Ascending aorta (tissue), 2 donors: Measurements from ENCODE around the gene VPS72. TPM values are rescaled to one million over a fixed set of nuclear protein-coding genes. Genes with fewer than 3 reads are reported as not detected.

ENCODE experiments used
- DNase-seq, 2 donors: peaks; one replicate each; pipeline ENCODE4 v3.0.0-alpha.2; 2019; ENCODE audit warnings: low spot score in 2 of 2
- H3K27ac ChIP-seq, 2 donors: fragments of 200-600 bp; sonication (generic); one replicate each; pipeline ENCODE4 v1.5.1; 2016 to 2017; ENCODE audit warnings: mild to moderate bottlenecking in 1 of 2
- H3K27me3 ChIP-seq: fragments of 200-600 bp; sonication (generic); one replicate; pipeline ENCODE4 v1.5.1; 2017
- H3K36me3 ChIP-seq, 2 donors: fragments of 200-600 bp; sonication (generic); one replicate each; pipeline ENCODE4 v1.5.1; 2016
- H3K4me1 ChIP-seq, 2 donors: fragments of 200-600 bp; sonication (generic); one replicate each; pipeline ENCODE4 v1.5.1; 2016 to 2017; ENCODE audit warnings: mild to moderate bottlenecking in 1 of 2
- H3K4me3 ChIP-seq, 2 donors: fragments of 200-600 bp; sonication (generic); one replicate each; pipeline ENCODE4 v1.5.1; 2016 to 2017; ENCODE audit warnings: mild to moderate bottlenecking in 1 of 2
- H3K9me3 ChIP-seq, 2 donors: fragments of 200-600 bp; sonication (generic); one replicate each; pipeline ENCODE4 v1.5.1; 2016
- intact Hi-C: fragments of 100-400 bp; cut with DNase I; formaldehyde crosslinking; loops from one replicate; pipeline ENCODE4 v1.15.1; 2023
- total RNA-seq: library from RNA; depleted of rRNA; stranded (reverse); fragments of >200 nt; gene quantifications from one replicate; pipeline ENCODE4 v1.1.0, GENCODE V29; 2016
- TF ChIP-seq, protein P1 (sequence below), 3 experiments: fragments of 200-600 bp in 2 of 3; fragments of 450-650 bp in 1 of 3; sonication (generic) in 2 of 3; IDR thresholded peaks; one replicate each; pipeline ENCODE4 v1.5.1; 2016 to 2019; ENCODE audit warnings: antibody characterized with exemption in 3 of 3, mild to moderate bottlenecking in 1 of 3, moderate library complexity in 1 of 3

Gene VPS72
- total RNA-seq, 1 donor from 2014 or later, result 33.6 TPM

- peak within 1 kb of the TSS; percentile 72 to 82 for H3K27ac ChIP-seq
- intact Hi-C loops, result loop anchor here (2.0 kb wide), 1 partner anchor 18 kb away; the partner anchor contains the start of gene LYSMD1
- peak; percentile 83 to 96 for DNase-seq
- no peaks in the 10 kb centered on the region for H3K36me3 ChIP-seq
- H3K27me3 ChIP-seq, result no peaks in the 10 kb centered on the region
- H3K4me3 ChIP-seq, result peak within 1 kb of the TSS; percentile 81 to 93
- H3K9me3 ChIP-seq, result no peaks in the 10 kb centered on the region
- TF ChIP-seq, protein P1, sequence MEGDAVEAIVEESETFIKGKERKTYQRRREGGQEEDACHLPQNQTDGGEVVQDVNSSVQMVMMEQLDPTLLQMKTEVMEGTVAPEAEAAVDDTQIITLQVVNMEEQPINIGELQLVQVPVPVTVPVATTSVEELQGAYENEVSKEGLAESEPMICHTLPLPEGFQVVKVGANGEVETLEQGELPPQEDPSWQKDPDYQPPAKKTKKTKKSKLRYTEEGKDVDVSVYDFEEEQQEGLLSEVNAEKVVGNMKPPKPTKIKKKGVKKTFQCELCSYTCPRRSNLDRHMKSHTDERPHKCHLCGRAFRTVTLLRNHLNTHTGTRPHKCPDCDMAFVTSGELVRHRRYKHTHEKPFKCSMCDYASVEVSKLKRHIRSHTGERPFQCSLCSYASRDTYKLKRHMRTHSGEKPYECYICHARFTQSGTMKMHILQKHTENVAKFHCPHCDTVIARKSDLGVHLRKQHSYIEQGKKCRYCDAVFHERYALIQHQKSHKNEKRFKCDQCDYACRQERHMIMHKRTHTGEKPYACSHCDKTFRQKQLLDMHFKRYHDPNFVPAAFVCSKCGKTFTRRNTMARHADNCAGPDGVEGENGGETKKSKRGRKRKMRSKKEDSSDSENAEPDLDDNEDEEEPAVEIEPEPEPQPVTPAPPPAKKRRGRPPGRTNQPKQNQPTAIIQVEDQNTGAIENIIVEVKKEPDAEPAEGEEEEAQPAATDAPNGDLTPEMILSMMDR (IDR thresholded peaks at IDR 0.05), result no peak
- peaks cover 0 to 16% of the 10 kb centered on the region in 2 donors for H3K4me1 ChIP-seq
These were observed 43.4 kb downstream of the VPS72 start, which contains the start of gene SEMA6C for GRCh38 chr1:151146412-151147131. Gene SEMA6C (minus strand): TSS chr1:151146631. CDS start chr1:151142621, 4,010 bp downstream.

GRCh38 chr1:151146072-151146411 lies 44.0 kb downstream of the VPS72 start:
- Histone ChIP-seq H3K4me1 (peaks cover 0 to 16% of the 10 kb centered on the region in 2 donors), H3K27me3 (no peaks in the 10 kb centered on the region), H3K9me3 (no peaks in the 10 kb centered on the region), H3K27ac (peak overlapping the region; percentile 72 to 82), H3K36me3 (no peaks in the 10 kb centered on the region), H3K4me3 (peak overlapping the region; percentile 81 to 93)
- intact Hi-C loops, result loop anchor here (2.0 kb wide), 1 partner anchor 19 kb away; the partner anchor contains the start of gene LYSMD1
- no peak for DNase-seq
- TF ChIP-seq, protein P1 (IDR thresholded peaks at IDR 0.05), result no peak

- Histone ChIP-seq H3K27me3 (no peaks in the 10 kb centered on the region), H3K9me3 (no peaks in the 10 kb centered on the region), H3K27ac (peak overlapping the region; percentile 65 to 72), H3K36me3 (no peaks in the 10 kb centered on the region), H3K4me3 (peak overlapping the region; percentile 81 to 93), H3K4me1 (peaks cover 0 to 16% of the 10 kb centered on the region in 2 donors)
- no peak for DNase-seq
- TF ChIP-seq, protein P1 (IDR thresholded peaks at IDR 0.05), result no peak
- intact Hi-C loops, result loop anchor here (2.0 kb wide), 1 partner anchor 19 kb away; the partner anchor contains the start of gene LYSMD1
These were observed 44.5 kb downstream of the VPS72 start for GRCh38 chr1:151145304-151146071.

DNA sequence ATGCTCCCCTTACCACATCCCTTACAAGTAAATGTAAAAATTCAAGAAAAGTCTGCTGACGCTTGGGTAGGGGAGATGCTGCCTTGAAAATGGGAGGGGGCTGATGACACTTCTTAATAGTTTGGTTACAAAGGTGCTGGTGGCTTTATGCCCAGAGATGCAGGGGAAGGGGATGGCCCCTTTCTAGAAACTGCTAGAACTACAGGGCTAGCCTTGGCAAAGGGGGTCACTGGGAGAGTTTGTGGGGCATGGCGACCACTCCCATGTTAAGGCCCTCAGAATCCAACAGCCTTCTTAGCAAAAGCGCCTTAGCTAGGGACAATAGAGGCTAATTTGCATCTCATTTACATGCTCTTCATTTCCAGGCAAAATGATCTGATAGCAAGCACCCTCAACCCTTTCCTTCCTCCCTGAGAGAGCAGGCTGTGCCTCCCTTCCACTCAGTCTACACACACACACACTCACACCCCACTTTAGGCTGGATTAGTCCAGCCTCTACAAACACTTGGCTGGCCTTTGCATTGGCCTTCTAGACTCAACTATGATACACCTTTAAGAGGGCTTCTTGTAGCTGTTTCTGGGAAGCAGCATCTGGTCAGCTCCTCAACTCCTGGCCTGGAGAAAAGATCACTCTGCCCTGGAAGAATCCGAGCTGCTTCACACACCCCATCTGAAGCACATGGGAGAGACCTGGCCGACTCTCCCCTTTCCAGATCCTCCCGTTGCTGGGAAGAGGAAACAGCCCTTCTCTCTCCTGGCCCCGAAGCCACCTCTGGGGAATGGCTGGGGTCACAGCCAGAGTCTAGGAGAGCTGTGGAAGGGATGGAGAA lies 45.3 kb downstream of the VPS72 start:
- peak overlapping the region; percentile 81 to 93 for H3K4me3 ChIP-seq
- peak overlapping the region; percentile 65 to 72 for H3K27ac ChIP-seq
- H3K9me3 ChIP-seq, result no peaks in the 10 kb centered on the region
- H3K27me3 ChIP-seq, result no peaks in the 10 kb centered on the region
- no peak for DNase-seq
- intact Hi-C loops, result no loop called here
- H3K4me1 ChIP-seq, result peaks cover 0 to 16% of the 10 kb centered on the region in 2 donors
- H3K36me3 ChIP-seq, result no peaks in the 10 kb centered on the region
- TF ChIP-seq, protein P1 (IDR thresholded peaks at IDR 0.05), result no peak

- H3K27ac ChIP-seq, result peak overlapping the region in 1 of 2 donors; percentile 2
These were observed 46.0 kb downstream of the VPS72 start for GRCh38 chr1:151143986-151144385.

More at GRCh38 chr1:151143986-151144385, 46.0 kb downstream of the VPS72 start:
- no peaks in the 10 kb centered on the region for H3K27me3 ChIP-seq
- intact Hi-C loops, result no loop called here
- TF ChIP-seq, protein P1 (IDR thresholded peaks at IDR 0.05), result no peak
- no peak overlapping the region for H3K4me3 ChIP-seq
- no peak for DNase-seq
- H3K36me3 ChIP-seq, result no peaks in the 10 kb centered on the region
- H3K4me1 ChIP-seq, result peaks cover 0 to 16% of the 10 kb centered on the region in 2 donors
- no peaks in the 10 kb centered on the region for H3K9me3 ChIP-seq
